GM18867 (cell line): ENCODE results near the gene SLC22A13.
"Not testable (repeated sequence)": the region's sequence is repeated elsewhere in the genome, so short reads cannot be mapped to it uniquely, and the experiment has no call there.

Experiments
- ATAC-seq: cut with Tn5 transposase; IDR thresholded peaks from one replicate; pipeline ENCODE4 v1.9.1; 2021; ENCODE audit warnings: mild to moderate bottlenecking, moderate library complexity; ENCODE audit not compliant: unreplicated experiment

Gene SLC22A13

DNA sequence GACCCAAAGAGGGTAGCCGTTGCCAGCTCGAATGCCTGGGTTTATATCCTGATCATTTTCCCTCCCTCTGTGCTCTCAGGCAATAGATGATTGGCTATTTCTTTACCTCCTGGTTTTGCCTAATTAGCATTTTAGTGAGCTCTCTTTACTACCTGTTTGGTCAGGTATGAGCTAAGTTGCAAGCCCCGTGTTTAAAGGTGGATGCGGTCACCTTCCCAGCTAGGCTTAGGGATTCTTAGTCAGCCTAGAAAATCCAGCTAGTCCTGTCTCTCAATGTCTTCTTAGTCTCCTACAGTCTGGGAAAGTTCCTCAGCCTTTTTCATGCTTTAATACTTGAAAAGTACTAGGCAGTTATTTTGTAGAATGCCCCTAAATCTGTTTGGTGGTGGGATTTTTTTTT, 31.4 kb downstream of the SLC22A13 start:
- not testable (repeated sequence) for ATAC-seq

DNA sequence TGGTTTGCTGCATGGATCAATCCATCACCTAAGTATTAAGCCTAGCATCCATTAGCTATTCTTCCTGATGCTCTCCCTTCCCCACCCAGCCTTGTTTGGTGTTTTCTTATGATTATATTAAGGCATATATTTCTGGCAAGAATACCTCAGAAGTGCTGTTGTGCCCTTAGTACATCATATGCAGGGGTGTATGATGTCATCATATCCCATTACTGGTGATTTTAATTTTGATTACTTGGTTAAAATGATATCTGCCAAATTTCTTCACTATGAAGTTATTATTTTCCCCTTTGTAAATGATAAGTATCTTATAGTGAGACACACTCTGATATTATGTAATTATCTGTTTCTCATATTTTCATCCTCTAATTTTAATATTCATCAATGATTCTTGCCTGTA, 31.9 kb downstream of the SLC22A13 start:
- no peak for ATAC-seq

- peak; percentile 59 for ATAC-seq
These were observed 32.5 kb downstream of the SLC22A13 start for GRCh38 chr3:38297947-38298711.

GRCh38 chr3:38306941-38307340, 41.3 kb downstream of the SLC22A13 start:
- no peak for ATAC-seq

DNA sequence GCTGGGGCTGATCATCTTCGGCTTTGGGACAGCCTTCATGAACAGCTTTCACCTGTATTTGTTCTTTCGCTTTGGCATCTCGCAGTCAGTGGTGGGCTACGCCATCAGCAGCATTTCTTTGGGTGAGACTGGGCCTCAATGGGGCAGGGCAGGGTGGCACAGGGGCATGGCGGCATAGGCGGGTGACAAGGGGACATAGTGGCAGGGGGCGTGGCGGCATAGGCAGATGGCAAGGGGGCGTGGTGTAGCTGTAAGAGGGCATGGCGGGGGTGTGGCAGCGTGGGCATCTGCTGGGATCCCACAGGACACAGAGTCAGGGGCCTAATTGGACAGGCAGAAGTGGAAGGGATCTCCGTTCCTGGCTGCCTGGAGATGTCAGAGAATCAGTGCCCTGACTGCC, 42.0 kb downstream of the SLC22A13 start:
- no peak for ATAC-seq

GRCh38 chr3:38308456-38308855, 42.8 kb downstream of the SLC22A13 start:
- no peak for ATAC-seq

DNA sequence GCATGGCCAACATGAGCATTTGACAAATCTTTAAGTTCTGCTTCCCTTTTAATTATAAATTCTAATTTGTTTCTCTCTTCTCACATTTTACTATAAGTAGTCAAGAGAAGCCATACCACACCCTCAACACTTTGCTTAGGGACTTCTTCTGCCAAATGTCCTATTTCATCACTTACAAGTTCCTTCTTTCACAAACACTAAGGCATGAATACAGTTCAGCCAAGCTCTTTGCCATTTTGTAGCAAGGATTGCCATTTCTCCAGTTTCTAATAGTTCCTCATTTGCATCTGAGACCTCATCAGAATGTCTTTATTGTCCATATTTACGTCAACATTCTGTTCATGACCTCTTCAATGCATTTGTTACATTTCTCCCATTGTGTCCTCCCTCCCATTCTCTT, 45.9 kb downstream of the SLC22A13 start:
- no peak for ATAC-seq

DNA sequence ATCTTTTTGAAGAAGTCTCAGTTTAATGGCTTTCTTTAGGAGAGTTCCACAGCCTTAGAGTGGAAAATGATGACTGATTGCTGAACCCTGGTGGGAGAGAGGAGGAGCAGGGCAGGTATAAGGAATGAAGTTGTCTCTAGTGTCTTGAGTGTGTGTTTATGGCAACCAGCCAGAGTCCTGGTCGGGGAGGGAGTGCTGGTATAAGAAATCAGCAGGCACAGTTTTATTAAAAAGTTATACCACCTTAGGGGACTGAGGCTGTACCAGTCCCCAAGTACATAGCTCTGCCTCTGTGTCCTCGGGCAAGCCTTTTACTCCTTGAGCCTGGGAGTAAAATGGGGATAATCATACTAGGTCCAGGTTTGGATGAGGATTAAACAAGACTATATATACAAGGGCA, 46.3 kb downstream of the SLC22A13 start:
- ATAC-seq, result no peak

GRCh38 chr3:38312356-38312755, 46.7 kb downstream of the SLC22A13 start:
- ATAC-seq, result no peak

GRCh38 chr3:38313263-38313662, 47.7 kb downstream of the SLC22A13 start:
- no peak for ATAC-seq

DNA sequence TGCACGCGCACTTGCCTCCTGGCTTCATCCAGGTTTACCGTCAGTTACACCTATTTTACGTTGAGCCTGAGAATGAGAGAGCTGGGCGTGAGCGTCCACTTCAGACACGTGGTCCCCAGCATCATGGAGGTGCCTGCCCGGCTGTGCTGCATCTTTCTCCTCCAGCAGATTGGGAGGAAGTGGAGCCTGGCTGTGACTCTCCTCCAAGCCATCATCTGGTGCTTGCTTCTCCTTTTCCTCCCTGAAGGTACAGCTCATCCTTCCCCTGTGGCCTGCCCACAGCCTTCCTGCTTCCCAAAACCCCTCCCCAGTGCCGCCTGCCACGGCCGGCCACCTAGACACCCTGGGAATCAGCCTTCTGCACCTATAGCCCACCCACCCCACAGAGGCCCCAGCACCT, 48.1 kb downstream of the SLC22A13 start:
- no peak for ATAC-seq

- ATAC-seq, result no peak
These were observed 48.6 kb downstream of the SLC22A13 start for GRCh38 chr3:38314112-38314763.

DNA sequence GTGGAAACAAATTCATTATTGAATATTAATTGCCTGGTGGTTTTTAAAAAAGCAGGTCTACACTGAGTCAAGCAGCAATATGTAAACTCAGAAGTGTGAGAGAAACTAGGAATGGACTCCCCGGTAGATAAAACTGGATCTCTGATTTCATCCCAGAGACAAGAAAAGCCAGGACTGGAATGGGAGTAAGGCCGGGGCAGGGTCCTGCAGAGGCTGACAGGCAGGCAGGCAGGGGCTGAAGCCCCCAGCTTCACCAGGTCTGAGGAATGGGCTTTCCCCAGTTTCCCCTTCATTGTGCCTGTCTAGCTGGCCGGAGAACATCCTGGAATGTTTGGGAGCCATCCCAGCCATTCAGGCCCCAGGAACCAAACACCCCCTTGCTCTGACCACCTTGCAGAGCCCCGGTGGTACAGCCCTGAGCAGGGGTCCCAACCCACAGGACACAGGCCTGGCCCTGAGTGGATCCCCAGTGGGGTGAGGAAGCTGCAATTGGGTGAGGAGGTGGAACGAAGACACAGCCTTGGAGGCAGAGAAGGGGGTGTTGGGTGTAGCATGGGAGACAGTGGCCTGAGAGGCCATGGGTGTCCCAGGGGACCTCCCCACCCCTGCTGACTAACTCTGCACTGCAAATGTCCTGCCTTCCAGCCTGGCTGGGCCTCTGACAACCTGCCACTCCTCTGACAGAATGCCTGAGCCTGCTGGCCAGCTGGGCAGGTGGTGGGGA, 49.3 kb downstream of the SLC22A13 start:
- ATAC-seq, result no peak

- no peak for ATAC-seq
These were observed 50.0 kb downstream of the SLC22A13 start for GRCh38 chr3:38315488-38316230.

- ATAC-seq, result no peak
These were observed 51.0 kb downstream of the SLC22A13 start for GRCh38 chr3:38316356-38317191.

DNA sequence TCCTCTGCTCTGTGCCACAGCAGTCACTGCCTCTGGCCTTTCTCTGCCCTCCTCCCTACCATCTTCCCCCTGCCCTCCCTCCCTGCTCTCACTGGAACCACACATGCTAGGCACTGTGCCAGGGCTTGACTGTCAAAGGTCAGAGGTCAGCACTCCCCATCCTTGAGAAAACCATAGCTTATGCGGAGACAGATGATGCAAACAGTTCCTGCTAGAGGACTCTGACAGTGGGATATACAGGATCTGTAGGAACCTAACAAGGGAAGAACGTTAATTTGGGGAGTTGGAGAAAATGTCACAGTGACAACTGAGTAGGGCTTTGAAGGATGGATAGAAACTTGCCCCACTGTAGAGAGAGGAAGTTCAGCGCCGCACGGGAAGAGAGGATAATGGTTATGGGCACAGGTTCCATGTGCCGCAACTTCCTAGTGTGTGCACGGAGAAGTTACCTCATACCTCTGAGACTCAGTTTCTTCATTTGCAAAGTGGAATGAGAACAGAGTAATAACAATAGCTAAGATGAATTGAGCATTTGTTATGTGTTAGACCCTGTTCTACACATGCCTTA, 51.7 kb downstream of the SLC22A13 start:
- no peak for ATAC-seq

GRCh38 chr3:38318766-38319671, 53.4 kb downstream of the SLC22A13 start:
- no peak for ATAC-seq

DNA sequence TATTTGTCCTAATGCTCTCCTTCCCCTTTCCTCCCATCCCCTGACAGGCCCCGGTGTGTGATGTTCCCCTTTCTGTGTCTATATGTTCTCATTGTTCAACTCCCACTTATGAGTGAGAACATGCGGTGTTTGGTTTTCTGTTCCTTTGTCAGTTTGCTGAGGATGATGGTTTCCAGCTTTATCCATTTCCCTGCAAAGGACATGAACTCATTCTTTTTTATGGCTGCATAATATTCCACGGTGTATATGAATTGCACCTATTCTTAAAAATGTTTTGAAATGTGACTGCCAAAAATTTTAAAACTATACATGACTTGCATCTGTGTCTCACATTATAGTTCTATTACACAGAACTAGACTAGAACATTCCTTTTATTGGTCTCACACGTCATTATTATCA, 55.0 kb downstream of the SLC22A13 start:
- not testable (repeated sequence) for ATAC-seq

DNA sequence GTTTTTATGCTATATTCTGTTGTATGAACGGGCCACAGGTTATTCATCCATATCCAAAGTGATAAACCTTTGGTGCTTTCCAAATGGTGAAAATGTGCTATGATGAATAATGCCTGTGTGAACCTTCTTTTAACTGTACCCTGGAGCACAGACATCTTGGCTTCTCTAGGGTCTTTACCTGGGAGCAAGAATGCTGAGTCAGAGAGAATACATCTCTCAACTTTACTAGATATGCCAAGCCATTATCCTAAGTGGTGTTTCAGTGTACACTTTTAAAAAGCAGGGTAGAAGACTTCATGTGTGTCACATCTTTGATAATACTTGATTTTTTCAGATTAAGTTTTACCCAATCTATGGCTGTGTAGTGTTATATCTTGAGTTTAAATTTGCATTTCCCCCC, 57.4 kb downstream of the SLC22A13 start:
- no peak for ATAC-seq
